ENCODE results near the gene PBX4. TPM values are rescaled to one million over a fixed set of nuclear protein-coding genes. Genes with fewer than 3 reads are reported as not detected.

PBX4 gene
- total RNA-seq, 4 donors from 2014 or later: 1.6 to 4.0 (median 2.4) TPM

- no peak for TF ChIP-seq CTCF (IDR thresholded peaks at IDR 0.05; ENCODE audit: low read depth)
Measured at GRCh38 chr19:19645233-19645870, 26.9 kb upstream of the PBX4 start.

- no peak for TF ChIP-seq CTCF (IDR thresholded peaks at IDR 0.05; ENCODE audit: low read depth)
Measured at GRCh38 chr19:19644054-19644388, 25.5 kb upstream of the PBX4 start.

- TF ChIP-seq CTCF (IDR thresholded peaks at IDR 0.05; ENCODE audit: low read depth): no peak
Measured at GRCh38 chr19:19643158-19644053, 24.9 kb upstream of the PBX4 start, which contains the start of gene GMIP. Gene GMIP, minus strand, starts transcription at chr19:19643657. Its CDS starts 128 bp downstream, at chr19:19643529.

GRCh38 chr19:19642506-19643157, 24.1 kb upstream of the PBX4 start:
- TF ChIP-seq CTCF (IDR thresholded peaks at IDR 0.05; ENCODE audit: low read depth): no peak

GRCh38 chr19:19637523-19638251, 19.2 kb upstream of the PBX4 start:
- no peak for TF ChIP-seq CTCF (IDR thresholded peaks at IDR 0.05; ENCODE audit: low read depth)

- no peak for TF ChIP-seq CTCF (IDR thresholded peaks at IDR 0.05; ENCODE audit: low read depth)
Measured at GRCh38 chr19:19637186-19637522, 18.7 kb upstream of the PBX4 start.

All from subcutaneous adipose tissue (tissue), 4 donors.